ENCODE data around the gene THADA.

Gene THADA

DNA sequence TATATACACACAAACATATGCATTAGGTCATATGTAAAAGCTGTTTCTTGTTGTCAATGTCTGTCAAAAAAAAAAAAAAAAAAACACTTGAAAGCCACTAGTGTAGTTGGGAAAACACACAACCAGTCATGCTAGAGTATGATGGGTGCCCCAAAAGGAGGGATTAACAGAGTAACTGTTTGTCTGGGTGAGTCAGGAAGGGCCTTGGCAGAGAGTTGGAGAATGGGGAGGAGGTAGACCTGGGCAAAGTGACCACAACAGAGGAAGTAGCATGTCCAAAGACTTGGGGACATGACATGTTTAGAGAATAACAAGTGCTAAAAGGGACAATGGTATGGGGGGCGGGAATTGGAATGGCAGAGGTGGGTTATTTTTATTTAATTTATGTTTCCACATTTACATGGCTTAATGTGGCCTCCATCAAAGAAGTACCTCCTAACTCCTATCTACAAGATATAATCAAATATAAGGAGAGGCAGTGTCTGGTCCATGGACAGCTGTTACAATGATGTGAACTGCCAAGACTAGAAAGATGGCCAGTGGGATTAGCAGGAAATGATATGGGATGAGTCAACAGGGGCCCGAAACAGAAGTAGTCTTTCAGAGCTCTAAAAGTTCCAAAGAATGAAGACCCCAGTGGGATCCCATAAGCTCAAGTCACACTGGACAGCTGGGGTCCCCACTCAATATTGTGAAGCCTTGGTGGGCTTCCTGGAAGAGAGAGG, 269.6 kb downstream of the THADA start:
- no peak for DNase-seq
- H3K4me3 ChIP-seq (ENCODE audit: low read depth, low read length) = no peak overlapping the region
- TF ChIP-seq CTCF (IDR thresholded peaks at IDR 0.05; ENCODE audit: low read depth, low read length) = no peak

GRCh38 chr2:43325107-43325811, 270.6 kb downstream of the THADA start:
- no peak overlapping the region for H3K27ac ChIP-seq
- H3K4me3 ChIP-seq (ENCODE audit: low read depth, low read length) = no peak overlapping the region
- DNase-seq = no peak
- H3K27me3 ChIP-seq (ENCODE audit: insufficient read depth, low read depth, severe bottlenecking) = no peaks in the 10 kb centered on the region
- no peaks in the 10 kb centered on the region for H3K9me3 ChIP-seq (ENCODE audit: severe bottlenecking)
- no peak for TF ChIP-seq CTCF (IDR thresholded peaks at IDR 0.05; ENCODE audit: low read depth, low read length)
- no peaks in the 10 kb centered on the region for H3K36me3 ChIP-seq

More for the DNA sequence above, 269.6 kb downstream of the THADA start:
- H3K36me3 ChIP-seq = no peaks in the 10 kb centered on the region
- H3K27ac ChIP-seq = no peak overlapping the region
- H3K27me3 ChIP-seq (ENCODE audit: insufficient read depth, low read depth, severe bottlenecking) = no peaks in the 10 kb centered on the region
- no peaks in the 10 kb centered on the region for H3K9me3 ChIP-seq (ENCODE audit: severe bottlenecking)

GRCh38 chr2:43324259-43325106, 271.4 kb downstream of the THADA start:
- H3K9me3 ChIP-seq (ENCODE audit: severe bottlenecking) = no peaks in the 10 kb centered on the region
- no peaks in the 10 kb centered on the region for H3K36me3 ChIP-seq
- DNase-seq = no peak
- H3K27ac ChIP-seq = no peak overlapping the region
- H3K4me3 ChIP-seq (ENCODE audit: low read depth, low read length) = no peak overlapping the region
- no peak for TF ChIP-seq CTCF (IDR thresholded peaks at IDR 0.05; ENCODE audit: low read depth, low read length)
- no peaks in the 10 kb centered on the region for H3K27me3 ChIP-seq (ENCODE audit: insufficient read depth, low read depth, severe bottlenecking)

DNA sequence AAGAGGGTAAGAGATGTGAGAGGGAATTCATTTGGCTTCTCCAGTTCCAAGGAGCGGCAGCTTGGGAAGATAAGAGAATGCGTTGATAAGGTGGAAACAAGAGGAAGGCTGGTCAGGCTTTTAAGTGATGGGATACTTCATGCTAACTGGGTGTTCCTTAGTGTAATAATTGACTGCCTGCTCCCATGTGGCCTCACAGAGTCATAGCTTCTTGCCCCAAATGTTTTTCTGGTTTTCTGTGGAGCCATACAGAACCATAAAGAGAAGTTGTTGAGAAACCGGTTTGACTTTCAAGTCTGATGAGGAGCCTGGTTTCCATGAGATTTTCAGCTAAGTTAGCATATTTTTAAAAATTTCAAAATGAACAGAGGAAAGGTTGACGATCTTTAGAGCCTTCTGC, 272.0 kb downstream of the THADA start:
- no peak for TF ChIP-seq CTCF (IDR thresholded peaks at IDR 0.05; ENCODE audit: low read depth, low read length)
- H3K27me3 ChIP-seq (ENCODE audit: insufficient read depth, low read depth, severe bottlenecking) = no peaks in the 10 kb centered on the region
- no peaks in the 10 kb centered on the region for H3K9me3 ChIP-seq (ENCODE audit: severe bottlenecking)
- no peak overlapping the region for H3K4me3 ChIP-seq (ENCODE audit: low read depth, low read length)
- no peak overlapping the region for H3K27ac ChIP-seq
- DNase-seq = no peak
- H3K36me3 ChIP-seq = no peaks in the 10 kb centered on the region

DNA sequence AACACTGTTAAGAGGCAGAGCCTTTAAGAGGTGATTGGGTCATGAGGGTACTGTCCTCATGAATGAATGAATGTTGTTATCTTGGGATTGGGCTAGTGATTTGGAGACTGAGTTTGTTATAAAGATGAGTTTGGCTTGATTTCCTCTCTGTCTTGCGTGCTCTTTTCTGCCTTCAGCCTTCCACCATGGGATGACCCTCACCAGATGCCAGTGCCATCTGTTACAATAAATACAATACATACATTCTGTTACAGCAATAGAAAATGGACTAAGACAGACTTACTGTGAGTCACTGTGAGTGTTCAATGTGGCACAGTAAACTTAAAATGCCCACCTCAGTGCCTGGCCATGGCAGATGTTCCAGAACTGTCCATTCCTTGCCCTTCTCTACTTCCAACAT, 274.4 kb downstream of the THADA start:
- Histone ChIP-seq H3K36me3 (no peaks in the 10 kb centered on the region), H3K27me3 (ENCODE audit: insufficient read depth, low read depth, severe bottlenecking) (no peaks in the 10 kb centered on the region), H3K27ac (no peak overlapping the region), H3K4me3 (ENCODE audit: low read depth, low read length) (no peak overlapping the region), H3K9me3 (ENCODE audit: severe bottlenecking) (no peaks in the 10 kb centered on the region)
- no peak for DNase-seq
- TF ChIP-seq CTCF (IDR thresholded peaks at IDR 0.05; ENCODE audit: low read depth, low read length) = no peak

Data from WERI-Rb-1 (cell line).